Right cardiac atrium (tissue), 5 donors: Measurements from ENCODE around the gene MICAL2. TPM values are rescaled to one million over a fixed set of nuclear protein-coding genes. Genes with fewer than 3 reads are reported as not detected.
A peak's percentile ranks its signal among the peaks of the same experiment; 100 is the strongest.
"Not testable (repeated sequence)": the region's sequence is repeated elsewhere in the genome, so short reads cannot be mapped to it uniquely, and the experiment has no call there.

ENCODE experiments used
- ATAC-seq, 2 donors: fragments of 200-7000 bp; cut with Tn5 transposase; one replicate each; pipeline versions ENCODE4 v1.8.0 to v1.9.1; 2020; ENCODE audit warnings: moderate library complexity in 2 of 2, mild to moderate bottlenecking in 1 of 2
- DNase-seq, 3 donors: peaks; one replicate each; pipeline ENCODE4 v3.0.0-alpha.2; 2020
- H3K27ac ChIP-seq: one replicate; pipeline ENCODE4 v1.5.1; 2013; ENCODE audit warnings: mild to moderate bottlenecking, low read length, control low read depth, moderate library complexity
- H3K27me3 ChIP-seq: one replicate; pipeline ENCODE4 v1.6.1; 2013; ENCODE audit not compliant: control insufficient read depth, insufficient read depth
- H3K4me1 ChIP-seq: one replicate; pipeline ENCODE4 v1.6.1; 2013; ENCODE audit warnings: low read length; ENCODE audit not compliant: control insufficient read depth, insufficient read depth
- H3K4me3 ChIP-seq: one replicate; pipeline ENCODE4 v1.5.1; 2013; ENCODE audit warnings: low read length, control low read depth
- H3K9me3 ChIP-seq: one replicate; pipeline ENCODE4 v1.6.1; 2013; ENCODE audit warnings: low read length; ENCODE audit not compliant: control insufficient read depth
- WGBS: extraction: QIAGEN DNeasy Blood & Tissue Kit; methylation state at CpG from one replicate; pipeline ENCODE4 v1.1.7; 2013; 5-methylcytosine and 5-hydroxymethylcytosine counted together
- intact Hi-C, 4 donors: fragments of 100-400 bp; cut with DNase I; formaldehyde crosslinking; loops; one replicate each; pipeline versions ENCODE4 v1.11.0 to v1.14.0; 2022 to 2023
- polyA plus RNA-seq: library from polyadenylated mRNA; stranded (reverse); fragments of 200-250 nt; gene quantifications from one replicate; pipeline ENCODE4 v1.2.3, GENCODE V29; 2013
- total RNA-seq, 4 donors: library from RNA; stranded (reverse); fragmentation: NEBNext Ultra II Directional; extraction: Animal tissue kit (Norgen Biotek cat#: 25700); gene quantifications; one replicate each; pipeline ENCODE4 v1.2.1, GENCODE V29; 2021
- donor health status: healthy with polysubstance abuse.
- donor health status: DM: no; HTN: yes; CAD: no.
- donor health status: DM: no; HTN: no; CAD: no.
- donor health status: DM: no; HTN: yes; CAD: no; lungs with severe emphysema.
- donor health status: DM: yes; HTN: yes; CAD: no.

MICAL2 gene
- total and polyA plus RNA-seq, 5 donors = 62.9 to 115 (median 92.3) TPM

GRCh38 chr11:12139144-12139881, 28.9 kb downstream of the MICAL2 start:
- DNase-seq (peak in 2 of 3 donors; percentile 73 to 84), ATAC-seq (peak; percentile 42 to 47)
- 37% methylated on average over 12 of the region's 12 CpGs for WGBS
- no peaks in the 10 kb centered on the region for H3K9me3 ChIP-seq
- H3K27me3 ChIP-seq = no peaks in the 10 kb centered on the region
- H3K4me3 ChIP-seq = no peak overlapping the region
- peaks cover 47% of the 10 kb centered on the region for H3K4me1 ChIP-seq
- intact Hi-C loops = no loop called here
- H3K27ac ChIP-seq = peak overlapping the region; percentile 65

GRCh38 chr11:12140186-12140793, 29.9 kb downstream of the MICAL2 start:
- intact Hi-C loops = no loop called here
- Histone ChIP-seq H3K9me3 (no peaks in the 10 kb centered on the region), H3K27ac (peak overlapping the region; percentile 17), H3K4me3 (no peak overlapping the region), H3K4me1 (peaks cover 53% of the 10 kb centered on the region), H3K27me3 (no peaks in the 10 kb centered on the region)
- 76% methylated on average over 3 of the region's 3 CpGs for WGBS
- ATAC-seq (no peak), DNase-seq (no peak)

- Histone ChIP-seq H3K4me1 (peaks cover 53% of the 10 kb centered on the region), H3K27ac (no peak overlapping the region), H3K4me3 (no peak overlapping the region), H3K27me3 (no peaks in the 10 kb centered on the region), H3K9me3 (no peaks in the 10 kb centered on the region)
- WGBS = 71% methylated on average over 1 of the region's 1 CpG
- intact Hi-C loops = no loop called here
- no peak for ATAC-seq
- no peak for DNase-seq
Observed at GRCh38 chr11:12141283-12141682, 30.9 kb downstream of the MICAL2 start.

- WGBS = 91% methylated on average over 2 of the region's 2 CpGs
- intact Hi-C loops = no loop called here
- Histone ChIP-seq H3K27ac (peak overlapping the region; percentile 20), H3K4me3 (no peak overlapping the region), H3K4me1 (peaks cover 45% of the 10 kb centered on the region), H3K27me3 (no peaks in the 10 kb centered on the region), H3K9me3 (no peaks in the 10 kb centered on the region)
- DNase-seq (no peak), ATAC-seq (no peak)
Observed at GRCh38 chr11:12142176-12142575, 31.8 kb downstream of the MICAL2 start.

- Histone ChIP-seq H3K9me3 (no peaks in the 10 kb centered on the region), H3K4me3 (no peak overlapping the region), H3K27me3 (no peaks in the 10 kb centered on the region), H3K27ac (peak overlapping the region; percentile 20), H3K4me1 (peaks cover 42% of the 10 kb centered on the region)
- intact Hi-C loops = no loop called here
- WGBS = 78% methylated on average over 3 of the region's 3 CpGs
- no peak for ATAC-seq
- DNase-seq = no peak
Observed at GRCh38 chr11:12142909-12143308, 32.5 kb downstream of the MICAL2 start.

- peaks cover 35% of the 10 kb centered on the region for H3K4me1 ChIP-seq
Observed at GRCh38 chr11:12143461-12144258, 33.3 kb downstream of the MICAL2 start.

GRCh38 chr11:12144330-12145174, 34.2 kb downstream of the MICAL2 start:
- 58% methylated on average over 11 of the region's 11 CpGs for WGBS
- intact Hi-C loops = no loop called here
- H3K4me1 ChIP-seq = peaks cover 29% of the 10 kb centered on the region

More at GRCh38 chr11:12143461-12144258, 33.3 kb downstream of the MICAL2 start:
- ATAC-seq (no peak), DNase-seq (no peak)
- H3K9me3 ChIP-seq = no peaks in the 10 kb centered on the region
- peak overlapping the region; percentile 75 for H3K27ac ChIP-seq
- intact Hi-C loops = no loop called here
- 44% methylated on average over 7 of the region's 7 CpGs for WGBS
- no peaks in the 10 kb centered on the region for H3K27me3 ChIP-seq
- H3K4me3 ChIP-seq = no peak overlapping the region

GRCh38 chr11:12146678-12147077, 36.3 kb downstream of the MICAL2 start:
- 92% methylated on average over 3 of the region's 3 CpGs for WGBS
- intact Hi-C loops, DNase-seq, H3K27me3 ChIP-seq, H3K9me3 ChIP-seq, H3K4me3 ChIP-seq, H3K27ac ChIP-seq, ATAC-seq: not testable (repeated sequence)
- H3K4me1 ChIP-seq = peaks cover 28% of the 10 kb centered on the region

More at GRCh38 chr11:12144330-12145174, 34.2 kb downstream of the MICAL2 start:
- ATAC-seq = peak; percentile 18 to 33
- no peaks in the 10 kb centered on the region for H3K27me3 ChIP-seq
- no peaks in the 10 kb centered on the region for H3K9me3 ChIP-seq
- no peak overlapping the region for H3K4me3 ChIP-seq
- peak overlapping the region; percentile 25 for H3K27ac ChIP-seq
- no peak for DNase-seq

GRCh38 chr11:12147827-12148226, 37.4 kb downstream of the MICAL2 start:
- Histone ChIP-seq H3K4me1 (peaks cover 26% of the 10 kb centered on the region), H3K27me3 (no peaks in the 10 kb centered on the region), H3K27ac (no peak overlapping the region), H3K4me3 (no peak overlapping the region), H3K9me3 (no peaks in the 10 kb centered on the region)
- ATAC-seq = no peak
- intact Hi-C loops = no loop called here
- no peak for DNase-seq
- 87% methylated on average over 5 of the region's 5 CpGs for WGBS

- ATAC-seq (no peak), DNase-seq (no peak)
- 98% methylated on average over 3 of the region's 3 CpGs for WGBS
- H3K9me3 ChIP-seq = no peaks in the 10 kb centered on the region
- intact Hi-C loops = no loop called here
- H3K4me3 ChIP-seq = no peak overlapping the region
- peaks cover 22% of the 10 kb centered on the region for H3K4me1 ChIP-seq
- no peak overlapping the region for H3K27ac ChIP-seq
- no peaks in the 10 kb centered on the region for H3K27me3 ChIP-seq
Observed at GRCh38 chr11:12148466-12148865, 38.1 kb downstream of the MICAL2 start.
